Measurements from ENCODE around the gene CXCR2. TPM values are rescaled to one million over a fixed set of nuclear protein-coding genes. Genes with fewer than 3 reads are reported as not detected.

Gene CXCR2
- total RNA-seq, 1 donor from 2014 or later: 9.0 TPM

- Histone ChIP-seq H3K27ac (no peak overlapping the region), H3K27me3 (no peaks in the 10 kb centered on the region), H3K9me3 (no peaks in the 10 kb centered on the region), H3K4me1 (no peaks in the 10 kb centered on the region), H3K36me3 (no peaks in the 10 kb centered on the region), H3K4me3 (no peak overlapping the region)
- ATAC-seq: no peak
- no peak for DNase-seq
- intact Hi-C loops (cut with DNase I): no loop called here
- no peak for TF ChIP-seq CTCF (IDR thresholded peaks at IDR 0.05)
These were observed 26.3 kb downstream of the CXCR2 start for GRCh38 chr2:218152172-218152571.

- H3K36me3 ChIP-seq: no peaks in the 10 kb centered on the region
- H3K4me3 ChIP-seq: no peak overlapping the region
- no peaks in the 10 kb centered on the region for H3K9me3 ChIP-seq
- no peak for TF ChIP-seq CTCF (IDR thresholded peaks at IDR 0.05)
- no peak overlapping the region for H3K27ac ChIP-seq
- ATAC-seq: peak; percentile 26
- no peaks in the 10 kb centered on the region for H3K4me1 ChIP-seq
- no peaks in the 10 kb centered on the region for H3K27me3 ChIP-seq
- intact Hi-C loops (cut with DNase I): no loop called here
- no peak for DNase-seq
These were observed 26.9 kb downstream of the CXCR2 start for GRCh38 chr2:218152777-218153176.

GRCh38 chr2:218155953-218156479 is 30.2 kb downstream of the CXCR2 start:
- no peaks in the 10 kb centered on the region for H3K4me1 ChIP-seq
- no peaks in the 10 kb centered on the region for H3K9me3 ChIP-seq
- intact Hi-C loops (cut with DNase I): no loop called here
- TF ChIP-seq CTCF (IDR thresholded peaks at IDR 0.05): no peak
- no peak overlapping the region for H3K27ac ChIP-seq
- H3K36me3 ChIP-seq: no peaks in the 10 kb centered on the region
- ATAC-seq (peak; percentile 42), DNase-seq (no peak)
- no peak overlapping the region for H3K4me3 ChIP-seq
- H3K27me3 ChIP-seq: no peaks in the 10 kb centered on the region

GRCh38 chr2:218161644-218162043 is 35.8 kb downstream of the CXCR2 start:
- Histone ChIP-seq H3K27me3 (no peaks in the 10 kb centered on the region), H3K27ac (no peak overlapping the region), H3K4me1 (peaks cover under 1% of the 10 kb centered on the region), H3K36me3 (no peaks in the 10 kb centered on the region), H3K4me3 (no peak overlapping the region), H3K9me3 (no peaks in the 10 kb centered on the region)
- DNase-seq: no peak
- TF ChIP-seq CTCF (IDR thresholded peaks at IDR 0.05): no peak
- ATAC-seq: peak; percentile 48
- intact Hi-C loops (cut with DNase I): no loop called here

GRCh38 chr2:218162814-218163213 is 37.0 kb downstream of the CXCR2 start:
- H3K27ac ChIP-seq: no peak overlapping the region
- no peaks in the 10 kb centered on the region for H3K9me3 ChIP-seq
- H3K27me3 ChIP-seq: no peaks in the 10 kb centered on the region
- no peaks in the 10 kb centered on the region for H3K36me3 ChIP-seq
- ATAC-seq (no peak), DNase-seq (no peak)
- no peak for TF ChIP-seq CTCF (IDR thresholded peaks at IDR 0.05)
- H3K4me1 ChIP-seq: peaks cover 4% of the 10 kb centered on the region
- no peak overlapping the region for H3K4me3 ChIP-seq
- intact Hi-C loops (cut with DNase I): no loop called here

- intact Hi-C loops (cut with DNase I): no loop called here
- ATAC-seq (peak; percentile 72), DNase-seq (no peak)
These were observed 41.0 kb downstream of the CXCR2 start, which contains the start of gene CXCR1 for GRCh38 chr2:218166791-218167190. CXCR1 (minus strand) TSS chr2:218166962; CDS start chr2:218165211, 1,751 bp downstream.

More at GRCh38 chr2:218166791-218167190, 41.0 kb downstream of the CXCR2 start, which contains the start of gene CXCR1:
- peaks cover 4% of the 10 kb centered on the region for H3K4me1 ChIP-seq
- H3K27ac ChIP-seq: no peak within 1 kb of the TSS
- TF ChIP-seq CTCF (IDR thresholded peaks at IDR 0.05): no peak
- H3K4me3 ChIP-seq: no peak within 1 kb of the TSS
- H3K27me3 ChIP-seq: no peaks in the 10 kb centered on the region
- no peaks in the 10 kb centered on the region for H3K36me3 ChIP-seq
- H3K9me3 ChIP-seq: no peaks in the 10 kb centered on the region
